Activated naive CD4-positive, alpha-beta T cell treated with anti-CD3 and anti-CD28 coated beads, Interleukin-2, amount 50 U/mL, for 24 hours (primary cell): ENCODE data around the gene MYF5.
"Not testable (repeated sequence)": the region's sequence is repeated elsewhere in the genome, so short reads cannot be mapped to it uniquely, and the experiment has no call there.

Source experiments
- H3K27ac Mint-ChIP-seq: one replicate; pipeline ENCODE4 v1.8.0; 2021; ENCODE audit warnings: mild to moderate bottlenecking, mixed read lengths
- H3K27me3 Mint-ChIP-seq: one replicate; pipeline ENCODE4 v1.8.0; 2021; ENCODE audit warnings: mixed read lengths
- H3K36me3 Mint-ChIP-seq: one replicate; pipeline ENCODE4 v1.8.0; 2021; ENCODE audit warnings: mixed read lengths
- H3K4me1 Mint-ChIP-seq: one replicate; pipeline ENCODE4 v1.8.0; 2021; ENCODE audit warnings: mixed read lengths
- H3K4me3 Mint-ChIP-seq: one replicate; pipeline ENCODE4 v1.8.0; 2021; ENCODE audit warnings: mild to moderate bottlenecking, mixed read lengths
- H3K9me3 Mint-ChIP-seq: one replicate; pipeline ENCODE4 v1.8.0; 2021; ENCODE audit warnings: mixed read lengths

MYF5 gene

DNA sequence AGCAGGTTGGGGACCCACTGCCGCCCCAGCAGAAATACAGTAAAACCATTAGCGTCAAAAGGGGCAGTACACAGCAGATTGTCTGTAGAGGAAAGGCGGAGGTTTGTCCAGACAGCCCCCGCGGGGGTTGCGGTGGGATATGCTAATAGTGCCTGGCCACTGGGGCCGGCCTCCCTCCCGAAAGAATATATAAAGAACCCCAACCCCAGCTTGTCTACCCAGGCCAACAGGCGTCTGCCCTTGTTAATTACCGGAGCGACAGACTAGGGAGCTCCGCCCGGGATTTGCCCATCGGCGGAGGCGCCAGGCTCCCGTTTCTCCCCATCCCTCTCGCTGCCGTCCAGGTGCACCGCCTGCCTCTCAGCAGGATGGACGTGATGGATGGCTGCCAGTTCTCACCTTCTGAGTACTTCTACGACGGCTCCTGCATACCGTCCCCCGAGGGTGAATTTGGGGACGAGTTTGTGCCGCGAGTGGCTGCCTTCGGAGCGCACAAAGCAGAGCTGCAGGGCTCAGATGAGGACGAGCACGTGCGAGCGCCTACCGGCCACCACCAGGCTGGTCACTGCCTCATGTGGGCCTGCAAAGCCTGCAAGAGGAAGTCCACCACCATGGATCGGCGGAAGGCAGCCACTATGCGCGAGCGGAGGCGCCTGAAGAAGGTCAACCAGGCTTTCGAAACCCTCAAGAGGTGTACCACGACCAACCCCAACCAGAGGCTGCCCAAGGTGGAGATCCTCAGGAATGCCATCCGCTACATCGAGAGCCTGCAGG, at the start of gene MYF5:
Gene MYF5, plus strand, starts transcription at position 217 of the 774 bp plus-strand sequence. Its CDS starts 152 bp downstream, at position 369.
- H3K27me3 Mint-ChIP-seq, result peaks cover 28% of the 10 kb centered on the region
- no peak within 1 kb of the TSS for H3K27ac Mint-ChIP-seq
- peaks cover 6% of the 10 kb centered on the region for H3K9me3 Mint-ChIP-seq
- H3K36me3 Mint-ChIP-seq, result no peaks in the 10 kb centered on the region
- H3K4me3 Mint-ChIP-seq, result no peak within 1 kb of the TSS
- H3K4me1 Mint-ChIP-seq, result no peaks in the 10 kb centered on the region

DNA sequence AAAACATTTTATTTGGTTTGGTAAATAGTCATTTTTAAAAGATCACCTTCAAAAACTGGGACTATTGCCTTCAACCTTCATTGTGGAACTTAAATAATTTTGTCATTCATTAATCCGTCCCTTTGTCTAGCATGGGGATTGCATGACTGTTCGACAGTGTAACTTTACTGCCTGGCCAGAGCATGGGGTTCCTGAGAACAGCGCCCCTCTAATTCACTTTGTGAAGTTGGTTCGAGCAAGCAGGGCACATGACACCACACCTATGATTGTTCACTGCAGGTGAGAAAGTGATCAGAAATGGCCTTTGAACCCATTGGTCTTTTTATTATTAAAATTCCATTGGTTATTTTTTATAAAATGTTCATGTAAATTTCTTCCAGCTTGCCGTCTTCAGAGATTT, 46.5 kb upstream of the MYF5 start:
- no peaks in the 10 kb centered on the region for H3K4me1 Mint-ChIP-seq
- no peaks in the 10 kb centered on the region for H3K27me3 Mint-ChIP-seq
- H3K4me3 Mint-ChIP-seq, result no peak overlapping the region
- no peaks in the 10 kb centered on the region for H3K36me3 Mint-ChIP-seq
- H3K27ac Mint-ChIP-seq, result no peak overlapping the region
- H3K9me3 Mint-ChIP-seq, result peaks cover 10% of the 10 kb centered on the region

DNA sequence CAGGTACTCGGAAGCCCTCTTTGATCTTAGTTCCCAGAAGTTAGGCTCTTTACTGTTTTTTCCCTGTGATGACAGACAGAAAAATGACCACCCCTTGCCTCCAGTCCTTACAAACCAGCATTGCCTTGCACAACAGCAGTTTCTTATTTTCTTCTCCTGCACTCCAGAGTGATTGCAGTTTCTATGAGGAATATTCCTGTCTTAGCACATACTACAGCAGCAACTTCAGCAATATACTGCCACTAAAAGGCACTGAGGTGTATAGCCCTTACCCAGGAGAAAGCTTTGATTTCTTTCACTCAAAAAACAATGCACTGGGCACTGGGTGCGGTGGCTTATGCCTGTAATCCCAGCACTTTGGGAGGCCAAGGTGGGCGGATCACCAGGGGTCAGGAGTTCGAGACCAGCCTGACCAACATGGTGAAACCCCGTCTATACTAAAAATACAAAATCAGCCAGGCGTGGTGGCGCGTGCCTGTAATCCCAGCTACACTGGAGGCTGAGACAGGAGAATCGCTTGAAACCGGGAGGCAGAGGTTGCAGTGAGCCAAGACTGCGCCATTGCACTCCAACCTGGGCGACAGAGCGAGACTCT, 40.6 kb upstream of the MYF5 start:
- not testable (repeated sequence) for H3K4me3 Mint-ChIP-seq, H3K4me1 Mint-ChIP-seq, H3K9me3 Mint-ChIP-seq, H3K27ac Mint-ChIP-seq, H3K36me3 Mint-ChIP-seq, H3K27me3 Mint-ChIP-seq

DNA sequence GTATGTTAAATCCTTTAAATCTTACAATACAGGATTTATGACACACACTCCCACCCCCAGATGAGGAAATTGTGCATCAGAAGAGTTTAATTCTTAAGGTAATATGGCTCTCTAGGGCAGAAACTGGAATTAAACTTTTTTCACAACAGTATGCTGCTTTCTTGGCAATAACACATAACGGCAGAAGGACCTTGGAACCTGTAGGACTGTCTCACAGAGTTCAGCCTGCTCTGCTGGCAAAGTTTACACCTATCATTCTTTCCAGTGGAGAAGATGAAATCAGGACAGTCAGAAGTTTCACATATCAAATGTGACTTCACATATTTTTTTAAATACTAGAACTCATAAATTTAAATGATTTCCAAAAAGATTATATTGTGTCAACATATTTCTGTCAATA, 39.9 kb upstream of the MYF5 start:
- H3K27ac Mint-ChIP-seq, result no peak overlapping the region
- no peaks in the 10 kb centered on the region for H3K27me3 Mint-ChIP-seq
- H3K4me3 Mint-ChIP-seq, result no peak overlapping the region
- H3K4me1 Mint-ChIP-seq, result no peaks in the 10 kb centered on the region
- H3K36me3 Mint-ChIP-seq, result no peaks in the 10 kb centered on the region
- H3K9me3 Mint-ChIP-seq, result peaks cover 2% of the 10 kb centered on the region

DNA sequence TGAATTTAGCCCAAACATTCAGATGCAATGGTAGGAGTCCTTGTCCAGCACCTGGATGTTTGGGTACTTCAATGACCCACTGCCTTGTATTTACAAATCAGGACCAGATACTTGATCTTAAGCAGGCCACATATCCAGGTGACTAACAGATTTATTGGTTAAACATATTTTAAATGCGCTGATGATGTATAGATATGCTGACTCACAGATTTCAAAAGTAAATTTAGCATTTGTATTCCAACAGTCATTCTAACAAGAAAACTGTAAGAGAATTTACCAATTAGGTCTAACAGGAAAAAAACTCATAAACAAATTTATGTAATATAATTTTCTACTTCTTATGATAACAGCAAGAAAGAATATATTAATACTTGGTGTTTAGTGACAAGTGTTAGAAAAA, 38.7 kb upstream of the MYF5 start:
- Mint-ChIP-seq H3K36me3 (no peaks in the 10 kb centered on the region), H3K9me3 (no peaks in the 10 kb centered on the region), H3K27ac (no peak overlapping the region), H3K4me3 (no peak overlapping the region), H3K4me1 (no peaks in the 10 kb centered on the region), H3K27me3 (no peaks in the 10 kb centered on the region)

DNA sequence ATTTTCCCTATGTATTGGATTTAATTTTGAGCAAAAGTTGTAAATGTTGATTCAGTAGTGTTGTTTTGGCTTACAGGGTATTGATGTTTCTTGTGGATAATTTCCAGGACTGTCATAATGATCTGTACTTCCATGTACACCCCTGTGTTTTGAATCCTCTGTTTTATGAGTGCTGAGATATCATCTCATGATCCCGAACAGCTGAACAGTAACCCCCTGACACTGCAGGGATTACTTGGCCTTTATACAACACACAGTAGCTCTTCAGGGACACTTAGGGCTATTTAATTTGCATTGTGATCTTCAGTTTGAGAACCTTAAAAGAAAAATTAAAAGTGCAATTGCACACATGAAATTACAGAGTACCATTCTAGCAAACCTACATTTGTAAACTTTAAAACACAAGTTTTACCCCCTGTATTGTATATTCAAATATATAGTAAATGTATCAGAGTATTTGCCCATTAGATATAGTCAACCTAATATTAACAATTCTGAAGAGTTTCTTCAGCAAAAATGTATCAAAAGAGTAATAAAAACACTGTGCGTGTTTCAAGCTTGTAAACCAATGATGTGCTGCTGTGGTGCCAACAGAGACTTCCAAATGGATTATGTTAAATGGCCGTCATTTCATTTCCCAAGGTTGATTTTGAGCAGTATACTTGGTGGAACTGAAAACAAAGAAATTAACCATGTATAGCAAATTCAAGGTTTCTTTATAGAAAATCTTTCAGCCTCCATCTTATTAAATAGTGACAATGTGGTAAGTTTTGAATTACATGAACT, 37.2 kb upstream of the MYF5 start:
- H3K27me3 Mint-ChIP-seq, result no peaks in the 10 kb centered on the region
- H3K27ac Mint-ChIP-seq, result no peak overlapping the region
- H3K4me3 Mint-ChIP-seq, result no peak overlapping the region
- no peaks in the 10 kb centered on the region for H3K9me3 Mint-ChIP-seq
- no peaks in the 10 kb centered on the region for H3K4me1 Mint-ChIP-seq
- H3K36me3 Mint-ChIP-seq, result no peaks in the 10 kb centered on the region

DNA sequence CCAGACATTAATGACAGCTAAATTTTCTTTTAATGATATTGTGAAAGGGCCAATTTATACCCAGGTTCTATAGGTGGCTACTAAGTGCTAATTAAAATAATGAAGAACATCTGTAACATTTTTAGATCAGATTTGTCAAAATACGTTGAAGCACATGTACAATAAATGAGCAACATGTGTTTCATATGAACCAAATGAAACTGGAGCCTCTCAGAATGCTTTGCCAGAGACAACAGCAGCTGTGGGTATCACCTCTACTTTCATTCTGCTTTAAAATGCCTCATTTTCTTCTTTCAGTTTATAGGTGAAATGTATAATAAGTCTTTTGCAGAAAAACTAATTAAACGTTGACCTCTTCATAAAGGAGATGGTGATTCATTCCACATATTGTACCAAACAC, 35.4 kb upstream of the MYF5 start:
- Mint-ChIP-seq H3K4me3 (no peak overlapping the region), H3K27ac (no peak overlapping the region), H3K27me3 (no peaks in the 10 kb centered on the region), H3K36me3 (no peaks in the 10 kb centered on the region), H3K9me3 (no peaks in the 10 kb centered on the region), H3K4me1 (no peaks in the 10 kb centered on the region)

DNA sequence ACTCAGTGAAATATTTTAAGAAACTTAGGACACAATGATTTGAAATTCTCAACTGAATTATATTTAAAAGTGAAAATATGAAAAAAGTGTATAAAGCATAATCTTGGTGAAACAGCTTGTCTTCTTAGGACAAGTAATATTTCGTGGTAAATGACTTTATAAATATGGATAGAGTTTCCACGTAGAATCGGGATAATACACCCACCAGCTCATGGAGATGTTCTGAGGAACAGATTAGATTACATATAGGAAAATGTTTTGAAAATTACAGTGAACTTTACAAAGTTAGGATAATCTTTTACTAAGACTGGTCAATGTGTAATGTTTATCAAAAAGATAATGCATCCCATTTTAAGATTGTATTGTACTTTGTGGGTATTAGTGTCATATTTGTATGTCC, 34.9 kb upstream of the MYF5 start:
- Mint-ChIP-seq H3K27me3 (no peaks in the 10 kb centered on the region), H3K9me3 (no peaks in the 10 kb centered on the region), H3K4me1 (no peaks in the 10 kb centered on the region), H3K36me3 (no peaks in the 10 kb centered on the region), H3K4me3 (no peak overlapping the region), H3K27ac (no peak overlapping the region)

DNA sequence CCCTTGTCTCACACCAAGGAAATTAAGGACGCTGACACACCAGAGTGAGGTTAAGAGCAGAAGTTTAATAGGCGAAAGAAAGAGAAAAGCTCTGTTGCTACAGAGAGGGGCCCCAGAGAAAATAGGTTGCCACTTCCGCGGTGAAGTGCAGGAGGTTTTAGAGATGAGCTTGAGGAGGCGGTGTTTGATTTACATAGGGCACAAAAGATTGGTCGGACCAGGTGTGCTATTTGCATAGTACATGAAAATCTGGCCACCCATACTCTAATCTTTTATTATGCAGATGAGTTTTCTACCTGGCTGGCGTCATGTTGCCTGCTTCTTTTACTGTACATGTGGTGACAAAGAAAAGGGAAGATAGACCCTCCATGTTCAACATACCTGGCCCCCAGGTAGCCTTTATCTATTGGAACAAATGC, 32.6 kb upstream of the MYF5 start:
- H3K4me1 Mint-ChIP-seq, result no peaks in the 10 kb centered on the region
- no peaks in the 10 kb centered on the region for H3K36me3 Mint-ChIP-seq
- no peak overlapping the region for H3K4me3 Mint-ChIP-seq
- no peaks in the 10 kb centered on the region for H3K9me3 Mint-ChIP-seq
- H3K27me3 Mint-ChIP-seq, result no peaks in the 10 kb centered on the region
- no peak overlapping the region for H3K27ac Mint-ChIP-seq

DNA sequence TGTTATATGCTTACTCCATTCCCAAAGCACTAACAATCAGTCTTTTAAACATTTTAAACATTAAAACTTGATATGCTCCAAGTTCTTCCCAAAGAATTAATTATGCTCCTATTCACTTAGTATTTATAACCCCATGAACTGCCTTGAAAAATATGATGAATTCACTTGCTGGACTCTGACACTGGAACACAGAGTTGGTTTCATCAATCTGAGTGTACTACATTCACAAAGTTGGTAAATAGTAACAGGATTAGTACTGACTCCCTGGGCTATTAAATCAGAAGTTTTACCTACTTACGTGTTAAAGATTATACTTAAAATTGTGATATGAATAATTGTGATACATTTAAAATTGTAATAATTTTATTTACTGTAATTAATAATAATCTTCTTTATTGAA, 26.6 kb upstream of the MYF5 start:
- no peak overlapping the region for H3K4me3 Mint-ChIP-seq
- H3K9me3 Mint-ChIP-seq, result no peaks in the 10 kb centered on the region
- no peak overlapping the region for H3K27ac Mint-ChIP-seq
- H3K36me3 Mint-ChIP-seq, result no peaks in the 10 kb centered on the region
- no peaks in the 10 kb centered on the region for H3K27me3 Mint-ChIP-seq
- no peaks in the 10 kb centered on the region for H3K4me1 Mint-ChIP-seq

DNA sequence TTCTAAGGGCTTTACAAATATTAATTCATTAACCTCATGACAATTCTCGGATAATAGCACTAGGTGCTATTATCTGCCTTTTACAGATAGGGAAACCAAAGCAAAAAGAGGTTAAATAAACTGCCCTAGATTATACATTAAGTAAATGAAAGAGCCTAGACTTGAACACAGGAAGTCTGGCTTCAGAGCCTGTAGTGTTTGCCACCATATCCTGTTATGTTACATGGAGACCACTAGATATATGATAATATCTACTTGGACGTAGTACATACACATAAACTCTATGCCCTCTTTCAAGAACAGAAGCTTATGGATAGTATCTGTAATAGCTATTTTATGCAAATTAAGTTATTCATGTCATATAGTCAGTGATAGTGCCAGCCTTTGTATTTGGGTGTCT, 26.2 kb upstream of the MYF5 start:
- Mint-ChIP-seq H3K4me3 (no peak overlapping the region), H3K27me3 (no peaks in the 10 kb centered on the region), H3K36me3 (no peaks in the 10 kb centered on the region), H3K27ac (no peak overlapping the region), H3K9me3 (no peaks in the 10 kb centered on the region), H3K4me1 (no peaks in the 10 kb centered on the region)

DNA sequence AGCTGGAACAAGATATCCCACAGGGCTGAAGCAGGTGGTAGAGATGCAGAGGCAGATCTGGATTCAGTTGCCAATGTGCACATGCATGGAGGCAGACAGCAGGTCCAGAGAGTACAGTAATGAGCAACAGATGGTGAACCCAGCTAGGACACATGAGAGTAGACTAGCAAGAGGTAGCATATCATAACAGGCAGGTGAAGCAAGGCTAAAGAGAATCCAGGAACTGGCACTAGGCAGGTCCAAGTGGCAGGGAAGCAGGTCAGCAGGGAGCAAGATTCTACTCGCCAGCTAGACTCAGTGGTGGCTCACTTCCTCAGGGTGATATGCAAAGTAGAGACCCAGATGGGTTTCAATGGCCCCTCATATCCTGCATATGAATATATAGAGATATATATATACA, 24.6 kb upstream of the MYF5 start:
- Mint-ChIP-seq H3K9me3 (no peaks in the 10 kb centered on the region), H3K27ac (no peak overlapping the region), H3K4me3 (no peak overlapping the region), H3K4me1 (no peaks in the 10 kb centered on the region), H3K36me3 (no peaks in the 10 kb centered on the region), H3K27me3 (no peaks in the 10 kb centered on the region)

DNA sequence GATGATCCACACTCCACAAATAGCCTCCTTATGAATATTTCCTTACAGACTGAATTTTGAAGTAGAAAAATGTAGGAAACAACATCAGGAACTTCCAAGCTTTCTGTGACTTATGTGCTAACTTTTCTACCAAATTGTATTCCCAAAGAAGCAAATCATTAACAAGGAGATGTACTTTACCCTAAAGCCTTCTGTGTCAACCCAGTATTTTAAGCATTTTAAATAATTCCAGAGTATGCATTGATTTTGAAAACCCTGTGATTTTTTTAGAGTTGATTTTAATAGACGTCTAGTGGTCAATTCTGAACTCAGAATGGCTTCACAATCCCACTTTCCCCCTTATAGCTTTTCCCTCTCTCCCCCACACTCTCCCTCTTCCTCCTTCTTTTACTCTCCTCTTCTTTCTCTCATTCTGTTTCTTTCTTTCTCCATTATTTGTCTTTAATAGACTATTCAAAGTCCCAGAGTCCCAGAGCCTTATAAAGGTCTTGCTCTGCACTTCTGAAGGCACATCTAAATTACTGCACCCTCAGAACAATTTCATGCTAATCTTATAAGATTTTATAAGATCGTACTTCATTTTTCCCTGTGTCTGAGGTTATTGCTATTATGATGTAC, 19.3 kb upstream of the MYF5 start:
- no peaks in the 10 kb centered on the region for H3K9me3 Mint-ChIP-seq
- no peaks in the 10 kb centered on the region for H3K4me1 Mint-ChIP-seq
- H3K36me3 Mint-ChIP-seq, result no peaks in the 10 kb centered on the region
- no peaks in the 10 kb centered on the region for H3K27me3 Mint-ChIP-seq
- no peak overlapping the region for H3K4me3 Mint-ChIP-seq
- H3K27ac Mint-ChIP-seq, result no peak overlapping the region

DNA sequence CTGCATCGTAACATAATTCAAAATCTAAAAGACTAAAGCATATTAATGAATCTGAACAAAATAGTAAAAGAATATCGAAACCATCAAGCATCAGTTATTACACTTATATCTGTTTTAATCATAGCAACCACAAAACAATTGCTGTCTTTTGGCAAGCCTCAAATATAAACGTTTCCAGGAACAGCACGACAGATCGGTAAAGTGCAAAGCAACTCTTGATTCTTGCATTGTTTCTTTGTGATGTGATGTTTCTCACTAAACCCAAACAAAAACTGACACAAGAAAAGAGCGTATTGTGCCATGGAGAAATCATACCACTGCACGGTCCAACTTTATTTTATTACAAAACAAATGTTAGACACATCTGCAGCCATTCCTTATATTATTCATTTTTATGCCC, 18.5 kb upstream of the MYF5 start:
- H3K36me3 Mint-ChIP-seq, result no peaks in the 10 kb centered on the region
- no peaks in the 10 kb centered on the region for H3K9me3 Mint-ChIP-seq
- H3K4me3 Mint-ChIP-seq, result no peak overlapping the region
- H3K27ac Mint-ChIP-seq, result no peak overlapping the region
- H3K4me1 Mint-ChIP-seq, result no peaks in the 10 kb centered on the region
- no peaks in the 10 kb centered on the region for H3K27me3 Mint-ChIP-seq

DNA sequence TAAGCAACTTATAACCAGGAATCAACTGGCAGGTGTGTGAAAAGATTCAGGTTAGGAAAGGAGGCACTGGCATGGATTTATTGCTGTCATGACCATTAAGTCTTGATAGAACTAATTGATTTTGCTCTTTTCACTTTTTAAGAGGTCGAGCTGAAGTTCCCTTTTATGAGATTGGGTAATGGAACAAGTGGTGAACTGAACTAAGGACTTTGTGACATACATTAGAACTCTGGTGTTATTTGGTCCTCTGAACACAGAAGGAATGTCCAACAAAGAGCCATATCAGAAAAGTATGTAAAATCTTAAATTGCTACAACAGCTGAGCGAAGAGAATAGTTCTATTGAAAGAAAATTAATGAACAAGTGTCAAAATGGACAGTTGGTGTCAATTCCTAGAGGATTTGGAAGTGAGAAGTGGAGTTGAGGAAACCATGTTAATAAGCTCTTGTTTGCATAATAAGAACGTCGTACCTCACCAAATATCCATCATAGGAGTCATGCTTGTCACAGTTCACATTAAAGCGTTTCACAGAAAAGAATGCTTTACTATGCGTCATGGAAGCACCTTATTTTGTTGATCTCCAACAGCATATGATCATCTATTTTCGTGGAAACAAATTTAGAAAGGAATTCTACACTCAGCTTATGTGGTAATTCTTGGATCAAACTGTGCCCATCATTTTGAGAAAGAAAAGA, 17.7 kb upstream of the MYF5 start:
- no peaks in the 10 kb centered on the region for H3K27me3 Mint-ChIP-seq
- H3K27ac Mint-ChIP-seq, result no peak overlapping the region
- no peaks in the 10 kb centered on the region for H3K9me3 Mint-ChIP-seq
- no peaks in the 10 kb centered on the region for H3K36me3 Mint-ChIP-seq
- H3K4me1 Mint-ChIP-seq, result no peaks in the 10 kb centered on the region
- no peak overlapping the region for H3K4me3 Mint-ChIP-seq
